HUES6 (cell line): ENCODE results near the gene MAVS.

Experiments used
- H3K27ac ChIP-seq: 2 replicates; pipeline ENCODE4 v1.7.0; 2013; ENCODE audit warnings: low read depth, mild to moderate bottlenecking, low read length, inconsistent platforms
- H3K27me3 ChIP-seq: 2 replicates; pipeline ENCODE4 v1.6.1; 2013; ENCODE audit warnings: low read length; ENCODE audit not compliant: control insufficient read depth, insufficient read depth
- H3K36me3 ChIP-seq: 2 replicates; pipeline ENCODE4 v1.6.1; 2013; ENCODE audit warnings: low read length; ENCODE audit not compliant: control insufficient read depth, insufficient read depth
- H3K4me1 ChIP-seq: 2 replicates; pipeline ENCODE4 v1.6.1; 2013; ENCODE audit warnings: low read length; ENCODE audit not compliant: control insufficient read depth, insufficient read depth
- H3K4me3 ChIP-seq: 2 replicates; pipeline ENCODE4 v1.5.1; 2013; ENCODE audit warnings: low read depth, low read length
- H3K9ac ChIP-seq: one replicate; pipeline ENCODE4 v1.6.1; 2013; ENCODE audit warnings: mild to moderate bottlenecking, low read length
- H3K9me3 ChIP-seq: 2 replicates; pipeline ENCODE4 v1.6.1; 2013; ENCODE audit warnings: low read depth, low read length; ENCODE audit not compliant: control insufficient read depth, insufficient read depth

Gene MAVS

DNA sequence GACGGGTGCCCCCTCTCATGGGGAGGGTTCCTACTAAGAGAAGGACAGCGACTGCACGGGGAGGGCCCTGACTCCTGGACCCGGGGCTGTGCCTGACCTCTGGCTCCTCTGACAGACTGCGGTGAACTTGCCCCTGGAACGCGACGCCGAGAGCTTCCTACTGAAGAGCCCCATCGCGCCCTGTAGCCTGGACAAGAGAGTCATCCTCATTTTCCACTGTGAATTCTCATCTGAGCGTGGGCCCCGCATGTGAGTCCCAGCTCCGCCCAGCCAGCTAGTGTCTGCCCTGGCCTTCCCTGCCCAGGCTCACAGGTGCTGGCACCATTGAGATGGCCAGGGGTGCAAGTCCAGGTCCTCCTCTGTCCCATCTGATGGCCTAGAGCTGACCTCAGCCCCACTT, 43.3 kb upstream of the MAVS start:
- Histone ChIP-seq H3K4me3 (no peak overlapping the region), H3K27ac (no peak overlapping the region), H3K36me3 (peaks cover 56% of the 10 kb centered on the region)

DNA sequence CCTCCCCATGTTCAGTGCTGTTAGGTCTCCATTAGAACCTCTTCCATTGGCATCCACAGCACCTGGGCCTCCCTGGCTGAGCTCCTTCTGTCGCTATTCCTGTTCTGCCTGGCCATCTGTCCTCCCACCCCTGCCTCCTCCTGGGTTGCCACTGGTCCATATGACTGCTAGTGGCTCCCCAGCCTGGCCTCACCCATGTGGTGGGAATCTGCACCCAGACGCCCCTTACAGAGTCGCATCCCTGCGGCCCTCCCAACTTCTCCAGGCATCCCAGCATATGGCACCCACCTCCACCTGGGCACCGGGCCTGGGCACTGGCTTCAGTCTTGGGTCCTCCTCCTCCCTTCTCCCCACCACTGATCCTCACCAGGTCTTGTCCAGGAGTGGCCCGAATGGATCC, 42.8 kb upstream of the MAVS start:
- Histone ChIP-seq H3K4me3 (no peak overlapping the region), H3K4me1 (peaks cover 41% of the 10 kb centered on the region), H3K9me3 (no peaks in the 10 kb centered on the region), H3K27ac (no peak overlapping the region), H3K36me3 (peaks cover 56% of the 10 kb centered on the region), H3K9ac (no peak overlapping the region), H3K27me3 (no peaks in the 10 kb centered on the region)

More for the DNA sequence above, 43.3 kb upstream of the MAVS start:
- Histone ChIP-seq H3K9me3 (no peaks in the 10 kb centered on the region), H3K4me1 (peaks cover 45% of the 10 kb centered on the region), H3K27me3 (no peaks in the 10 kb centered on the region), H3K9ac (no peak overlapping the region)

DNA sequence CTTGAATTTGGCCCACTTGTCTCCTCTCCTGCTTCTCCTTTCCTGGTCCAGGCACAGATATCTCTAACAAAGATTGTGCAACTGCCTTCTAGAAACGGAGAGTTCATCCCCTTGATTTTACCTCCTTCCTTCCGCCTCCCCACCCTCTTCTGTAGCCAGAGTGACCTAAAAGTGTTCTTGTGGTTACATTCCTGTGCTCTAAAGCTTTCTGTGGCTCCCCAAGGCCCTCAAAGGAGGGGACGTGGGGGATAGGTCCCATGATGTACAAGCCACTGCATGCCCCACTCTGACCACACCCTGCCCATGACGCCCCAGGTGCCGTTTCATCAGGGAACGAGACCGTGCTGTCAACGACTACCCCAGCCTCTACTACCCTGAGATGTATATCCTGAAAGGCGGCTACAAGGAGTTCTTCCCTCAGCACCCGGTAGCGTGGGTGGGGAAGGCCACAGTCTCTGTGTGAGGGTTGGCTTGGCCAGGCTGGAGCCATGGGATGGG, 42.3 kb upstream of the MAVS start:
- Histone ChIP-seq H3K9me3 (no peaks in the 10 kb centered on the region), H3K27ac (no peak overlapping the region), H3K36me3 (peaks cover 56% of the 10 kb centered on the region), H3K4me3 (no peak overlapping the region), H3K9ac (no peak overlapping the region), H3K27me3 (no peaks in the 10 kb centered on the region), H3K4me1 (peaks cover 36% of the 10 kb centered on the region)

DNA sequence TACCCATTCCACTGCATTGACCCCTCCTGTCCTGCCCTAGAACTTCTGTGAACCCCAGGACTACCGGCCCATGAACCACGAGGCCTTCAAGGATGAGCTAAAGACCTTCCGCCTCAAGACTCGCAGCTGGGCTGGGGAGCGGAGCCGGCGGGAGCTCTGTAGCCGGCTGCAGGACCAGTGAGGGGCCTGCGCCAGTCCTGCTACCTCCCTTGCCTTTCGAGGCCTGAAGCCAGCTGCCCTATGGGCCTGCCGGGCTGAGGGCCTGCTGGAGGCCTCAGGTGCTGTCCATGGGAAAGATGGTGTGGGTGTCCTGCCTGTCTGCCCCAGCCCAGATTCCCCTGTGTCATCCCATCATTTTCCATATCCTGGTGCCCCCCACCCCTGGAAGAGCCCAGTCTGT, 41.9 kb upstream of the MAVS start:
- Histone ChIP-seq H3K27ac (no peak overlapping the region), H3K27me3 (no peaks in the 10 kb centered on the region), H3K9me3 (no peaks in the 10 kb centered on the region), H3K4me3 (no peak overlapping the region), H3K4me1 (peaks cover 31% of the 10 kb centered on the region), H3K9ac (no peak overlapping the region), H3K36me3 (peaks cover 56% of the 10 kb centered on the region)

DNA sequence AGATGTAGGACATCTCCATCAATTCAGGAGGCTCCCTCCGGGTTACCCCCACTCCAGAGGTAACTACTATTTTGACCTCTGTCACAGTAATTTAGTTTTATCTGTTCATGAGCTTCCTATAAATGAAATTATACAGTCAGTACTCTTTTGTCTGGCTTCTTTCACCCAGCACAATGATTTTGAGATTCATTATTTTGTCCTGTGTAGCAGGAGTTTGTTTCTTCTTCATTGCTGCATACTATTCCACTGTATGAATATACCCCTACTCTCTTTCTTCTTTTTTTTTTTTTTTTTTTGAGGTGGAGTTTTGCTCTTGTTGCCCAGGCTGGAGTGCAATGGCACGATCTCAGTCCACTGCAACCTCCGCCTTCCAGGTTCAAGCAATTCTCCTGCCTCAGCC, 38.1 kb upstream of the MAVS start:
- H3K4me1 ChIP-seq = peaks cover 31% of the 10 kb centered on the region
- H3K9me3 ChIP-seq = no peaks in the 10 kb centered on the region
- H3K36me3 ChIP-seq = peaks cover 28% of the 10 kb centered on the region
- no peak overlapping the region for H3K9ac ChIP-seq
- H3K4me3 ChIP-seq = no peak overlapping the region
- H3K27me3 ChIP-seq = no peaks in the 10 kb centered on the region
- H3K27ac ChIP-seq = no peak overlapping the region

DNA sequence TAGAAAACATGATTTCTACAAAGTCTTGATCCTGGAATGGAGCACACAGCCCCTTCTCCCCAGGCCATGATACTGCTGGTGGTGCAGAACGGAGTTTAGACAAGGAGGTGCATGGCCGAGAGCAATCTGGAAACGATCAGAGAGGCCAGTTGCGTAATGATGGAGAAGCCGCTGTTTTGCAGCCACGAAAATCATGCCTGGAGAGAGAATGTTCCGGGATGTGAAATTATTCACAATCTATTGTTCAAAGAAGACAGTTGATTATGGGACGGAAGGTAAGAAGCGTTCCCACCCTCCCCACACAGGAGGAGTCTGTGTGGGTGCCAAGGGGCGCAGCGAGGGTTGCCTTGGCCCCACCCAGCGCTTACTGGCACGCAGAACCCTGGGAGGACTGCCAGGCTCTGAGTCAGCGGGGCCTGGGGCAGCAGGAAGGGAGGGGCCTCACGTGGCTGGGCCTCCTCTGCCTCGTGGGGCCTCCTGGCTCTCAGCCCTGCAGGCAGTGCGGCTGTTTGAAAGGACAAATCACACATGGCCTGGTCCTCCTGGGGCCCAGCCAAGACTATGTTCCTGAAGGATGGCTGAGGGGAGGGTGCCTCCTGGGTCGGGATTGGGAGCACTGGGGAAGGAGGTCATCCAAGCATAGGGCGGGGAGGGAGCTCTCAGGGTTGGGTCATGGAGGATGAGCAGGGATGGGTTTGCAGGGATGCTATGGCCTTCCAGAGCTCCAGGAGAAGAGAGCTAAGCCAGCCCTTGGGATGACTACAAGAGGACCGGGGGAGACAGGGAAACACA, 35.0 kb upstream of the MAVS start:
- no peak overlapping the region for H3K27ac ChIP-seq
- H3K36me3 ChIP-seq = no peaks in the 10 kb centered on the region
- H3K9me3 ChIP-seq = no peaks in the 10 kb centered on the region
- H3K4me3 ChIP-seq = no peak overlapping the region
- peaks cover 34% of the 10 kb centered on the region for H3K4me1 ChIP-seq
- no peaks in the 10 kb centered on the region for H3K27me3 ChIP-seq
- H3K9ac ChIP-seq = no peak overlapping the region

DNA sequence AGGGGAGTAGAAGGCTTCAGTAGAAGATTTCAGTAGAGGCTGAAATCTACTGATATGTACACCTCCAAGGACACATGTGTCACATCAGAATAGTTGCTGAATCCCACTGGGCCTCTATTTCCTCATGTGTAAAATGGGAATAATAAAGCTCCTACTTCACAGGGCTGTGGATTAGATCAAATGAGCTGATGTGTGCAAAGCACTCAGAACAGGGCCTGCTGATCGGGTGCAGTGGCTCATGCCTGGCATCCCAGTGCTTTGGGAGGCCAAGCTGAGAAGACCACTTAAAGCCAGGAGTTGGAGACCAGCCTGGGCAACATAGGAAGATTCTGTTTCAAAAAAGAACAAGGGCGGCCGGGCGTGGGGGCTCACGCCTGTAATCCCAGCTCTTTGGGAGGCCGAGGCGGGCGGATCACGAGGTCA, 34.4 kb upstream of the MAVS start:
- H3K27ac ChIP-seq = no peak overlapping the region
- no peaks in the 10 kb centered on the region for H3K27me3 ChIP-seq
- no peak overlapping the region for H3K4me3 ChIP-seq
- no peaks in the 10 kb centered on the region for H3K36me3 ChIP-seq
- no peak overlapping the region for H3K9ac ChIP-seq
- H3K9me3 ChIP-seq = no peaks in the 10 kb centered on the region
- peaks cover 31% of the 10 kb centered on the region for H3K4me1 ChIP-seq

DNA sequence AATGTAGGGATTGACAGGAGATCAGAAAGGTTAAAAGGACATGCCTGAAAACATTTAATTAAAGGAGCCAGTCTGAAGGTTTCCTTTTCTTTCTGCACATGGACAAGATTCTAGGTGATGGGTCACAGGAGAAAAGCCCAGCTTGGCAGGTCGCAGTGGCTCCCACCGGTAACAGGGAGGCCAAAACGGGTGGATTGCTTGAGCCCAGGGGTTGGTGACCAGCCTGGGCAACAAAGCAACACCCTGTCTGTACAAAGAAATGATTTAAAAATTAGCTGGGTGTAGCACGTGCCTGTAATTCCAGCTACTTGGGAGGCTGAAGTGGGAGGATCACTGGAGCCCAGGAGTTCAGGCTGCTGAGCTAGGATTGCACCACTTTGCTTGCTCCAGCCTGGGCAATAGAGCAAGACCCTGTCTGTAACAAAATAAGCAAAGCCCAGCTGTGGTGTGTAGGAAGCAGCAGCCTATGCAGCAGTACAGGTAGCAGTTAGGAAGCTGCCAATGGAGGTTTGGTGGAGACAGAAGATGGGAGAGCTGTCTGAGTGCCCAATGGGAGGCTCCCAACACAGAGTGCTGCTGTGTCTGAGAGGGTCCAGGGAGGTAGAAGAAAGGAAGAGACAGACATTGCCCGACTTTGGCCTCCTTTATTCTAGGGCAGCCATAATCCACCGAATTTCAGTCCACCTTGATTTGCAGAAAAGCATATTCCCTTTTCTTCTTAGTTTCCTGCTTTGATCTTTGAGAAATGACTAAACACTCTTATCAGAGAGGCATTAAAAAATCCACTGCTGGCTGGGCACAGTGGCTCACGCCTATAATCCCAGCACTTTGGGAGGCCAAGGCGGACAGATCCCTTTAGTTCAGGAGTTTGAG, 33.4 kb upstream of the MAVS start:
- Histone ChIP-seq H3K27ac (no peak overlapping the region), H3K4me1 (peaks cover 24% of the 10 kb centered on the region), H3K9ac (no peak overlapping the region), H3K4me3 (no peak overlapping the region), H3K27me3 (no peaks in the 10 kb centered on the region), H3K9me3 (no peaks in the 10 kb centered on the region), H3K36me3 (no peaks in the 10 kb centered on the region)

DNA sequence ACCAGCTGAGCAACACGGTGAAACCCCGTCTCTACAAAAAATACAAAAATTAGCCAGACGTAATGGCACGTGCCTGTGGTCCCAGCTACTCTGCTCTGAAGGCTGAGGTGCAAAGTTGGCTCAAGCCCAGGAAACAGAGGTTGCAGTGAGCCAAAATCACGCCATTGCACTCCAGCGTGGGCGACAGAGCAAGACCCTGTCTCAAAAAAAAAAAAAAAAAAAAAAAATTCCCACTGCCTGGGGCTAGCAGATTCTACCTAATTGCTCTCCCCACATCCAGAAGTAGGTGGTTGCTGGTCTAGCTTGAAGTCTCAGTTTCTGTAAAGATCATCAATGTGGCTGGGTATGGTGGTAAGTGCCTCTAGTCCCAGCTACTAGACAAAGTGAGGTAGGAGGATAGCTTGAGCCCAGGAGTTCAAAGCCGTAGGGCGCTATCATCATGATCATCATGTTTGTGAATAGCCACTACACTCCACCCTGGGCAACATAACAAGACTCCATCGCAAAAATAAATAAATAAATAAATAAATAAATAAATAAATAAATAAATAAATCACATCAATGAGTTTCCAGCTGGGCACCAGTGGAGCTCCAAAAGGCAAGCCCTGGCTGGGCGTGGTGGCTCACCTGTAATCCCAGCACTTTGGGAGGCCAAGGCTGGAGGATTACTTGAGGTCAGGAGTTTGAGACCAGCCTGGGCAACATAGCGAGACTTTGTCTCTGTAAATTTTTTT, 32.6 kb upstream of the MAVS start:
- Histone ChIP-seq H3K9ac (no peak overlapping the region), H3K4me1 (peaks cover 25% of the 10 kb centered on the region), H3K27ac (no peak overlapping the region)

DNA sequence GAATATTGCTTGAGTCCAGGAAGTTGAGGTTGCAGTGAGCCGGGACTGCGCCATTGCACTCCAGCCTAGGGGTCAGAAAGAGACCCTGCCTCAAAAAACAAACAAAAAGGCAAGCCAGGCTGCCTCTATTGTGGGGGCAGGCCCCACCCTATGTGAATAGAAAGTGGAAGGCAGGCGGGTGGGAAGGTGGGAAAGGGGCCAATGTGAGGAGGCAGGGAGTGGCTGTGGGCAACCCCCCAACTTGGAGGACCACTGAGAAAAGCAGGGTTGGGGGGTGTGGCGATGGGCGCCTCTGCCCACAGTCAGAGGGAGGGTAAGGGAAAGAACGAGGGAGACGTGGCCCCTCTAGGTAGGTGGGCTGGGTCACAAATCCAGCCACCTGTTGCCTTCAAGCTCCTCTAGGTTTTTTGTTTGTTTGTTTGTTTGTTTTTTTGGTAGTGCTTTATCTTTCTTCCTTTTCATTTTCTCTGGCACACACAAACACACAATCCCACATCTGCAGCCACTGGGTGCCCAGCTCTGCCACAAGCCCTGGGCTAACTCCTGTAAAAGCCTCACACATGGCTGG, 31.6 kb upstream of the MAVS start:
- Histone ChIP-seq H3K9me3 (no peaks in the 10 kb centered on the region), H3K4me1 (peaks cover 25% of the 10 kb centered on the region), H3K36me3 (no peaks in the 10 kb centered on the region), H3K9ac (no peak overlapping the region), H3K4me3 (no peak overlapping the region), H3K27me3 (no peaks in the 10 kb centered on the region), H3K27ac (no peak overlapping the region)

More for the DNA sequence above, 32.6 kb upstream of the MAVS start:
- Histone ChIP-seq H3K4me3 (no peak overlapping the region), H3K9me3 (no peaks in the 10 kb centered on the region), H3K27me3 (no peaks in the 10 kb centered on the region), H3K36me3 (no peaks in the 10 kb centered on the region)
